Activated T-cell treated with anti-CD3 and anti-CD28 coated beads for 24 hours (primary cell): ENCODE results near the gene GJE1.

Experiments used
- DNase-seq: peaks from one replicate; pipeline ENCODE4 v3.0.0-alpha.2; 2020; ENCODE audit warnings: low read depth

GJE1 gene

DNA sequence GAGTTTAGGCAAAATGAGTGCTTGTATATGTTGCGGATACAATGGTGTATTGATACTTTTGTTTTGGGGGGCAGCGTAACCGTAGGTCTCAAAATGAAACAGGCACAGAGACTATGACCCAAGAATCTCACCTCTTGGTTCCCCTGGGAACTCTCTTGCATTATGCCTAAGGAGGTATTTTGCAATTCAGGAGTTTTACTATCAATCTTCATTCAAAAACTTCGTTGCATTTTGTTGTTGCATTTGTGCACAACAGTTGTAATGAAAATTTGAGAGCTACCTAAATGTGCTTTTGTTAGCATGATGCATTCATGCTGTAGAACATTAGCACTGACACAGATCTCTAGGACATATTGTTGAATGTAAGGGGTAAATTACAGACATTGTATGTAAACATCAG is 32.5 kb downstream of the GJE1 start:
- DNase-seq: no peak

DNA sequence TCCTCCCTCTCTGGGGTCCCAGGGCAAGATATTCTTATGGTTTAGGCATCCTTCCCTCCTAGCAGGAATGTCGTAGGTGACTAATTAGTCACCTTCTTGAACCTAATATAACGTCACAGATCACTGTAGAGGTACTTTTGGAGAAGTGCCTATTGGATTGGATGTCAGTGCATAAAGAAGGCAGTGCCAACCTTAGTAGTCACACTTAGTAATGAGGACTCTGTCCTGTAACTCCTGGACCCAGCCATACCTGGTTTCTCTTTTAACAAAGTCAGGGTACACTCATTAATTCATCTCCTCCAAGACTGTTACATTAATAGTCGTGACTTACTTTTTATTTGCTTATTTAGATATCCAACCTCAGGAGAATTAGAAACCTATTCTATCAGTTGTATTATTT is 34.3 kb downstream of the GJE1 start:
- no peak for DNase-seq

DNA sequence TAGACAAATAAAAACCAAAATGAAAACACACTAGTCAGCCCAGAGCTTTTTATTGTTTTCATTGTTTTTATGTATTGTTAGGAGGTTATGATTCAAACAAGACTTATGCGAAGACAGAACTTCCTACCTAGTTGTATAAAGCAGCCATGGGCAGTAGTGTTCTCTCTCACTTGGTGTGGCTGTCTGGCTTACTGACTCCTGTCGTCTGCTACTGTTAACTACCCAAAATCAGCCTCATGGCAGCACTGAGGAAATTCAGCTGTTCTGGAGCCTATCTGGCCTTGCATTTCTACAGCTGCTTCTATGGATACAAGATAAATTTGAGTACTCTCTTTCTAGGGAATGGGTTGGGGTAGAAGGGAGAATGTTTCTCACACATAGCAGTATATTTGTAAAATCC is 34.8 kb downstream of the GJE1 start:
- no peak for DNase-seq

DNA sequence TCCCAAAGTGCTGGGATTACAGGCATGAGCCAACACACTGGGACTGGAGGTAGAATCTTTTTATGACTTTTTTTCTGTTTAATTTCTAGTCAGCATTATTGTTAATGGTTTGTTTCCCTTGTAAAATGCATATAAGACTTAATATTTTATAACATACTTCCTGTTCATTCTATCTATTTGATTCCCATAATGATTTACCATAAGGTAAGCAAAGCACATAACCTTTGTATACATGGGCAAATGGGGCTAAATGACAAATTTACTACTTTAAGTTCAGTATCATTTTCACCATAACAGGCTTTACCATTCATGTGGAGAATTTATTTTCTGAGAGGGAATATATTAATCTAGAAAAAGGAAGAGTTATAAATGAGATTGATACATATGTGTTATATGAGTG is 38.6 kb downstream of the GJE1 start:
- DNase-seq: no peak

DNA sequence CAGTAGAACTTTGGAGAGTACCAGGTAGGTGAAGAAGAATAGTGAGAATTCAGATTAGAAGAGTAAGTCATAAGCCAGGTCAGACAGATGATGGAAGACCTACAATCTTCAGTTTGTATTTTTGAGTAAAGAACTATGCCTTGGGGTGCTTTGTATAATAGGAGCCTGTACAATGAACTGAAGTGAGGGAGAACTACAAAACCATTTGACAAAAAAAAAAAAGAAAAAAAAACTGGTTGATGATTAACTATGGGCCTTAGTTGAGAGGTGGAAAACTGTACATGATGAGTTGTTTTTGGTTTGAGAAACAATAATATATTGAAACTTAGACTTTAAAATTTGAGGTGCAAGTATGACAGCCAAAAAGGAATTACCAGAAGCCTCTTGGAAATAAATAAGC is 40.0 kb downstream of the GJE1 start:
- DNase-seq: no peak

GRCh38 chr6:142173980-142174379 is 41.3 kb downstream of the GJE1 start:
- no peak for DNase-seq

- no peak for DNase-seq
Measured at GRCh38 chr6:142174703-142175102, 42.0 kb downstream of the GJE1 start.

- DNase-seq: no peak
Measured at GRCh38 chr6:142178129-142178528, 45.4 kb downstream of the GJE1 start.

DNA sequence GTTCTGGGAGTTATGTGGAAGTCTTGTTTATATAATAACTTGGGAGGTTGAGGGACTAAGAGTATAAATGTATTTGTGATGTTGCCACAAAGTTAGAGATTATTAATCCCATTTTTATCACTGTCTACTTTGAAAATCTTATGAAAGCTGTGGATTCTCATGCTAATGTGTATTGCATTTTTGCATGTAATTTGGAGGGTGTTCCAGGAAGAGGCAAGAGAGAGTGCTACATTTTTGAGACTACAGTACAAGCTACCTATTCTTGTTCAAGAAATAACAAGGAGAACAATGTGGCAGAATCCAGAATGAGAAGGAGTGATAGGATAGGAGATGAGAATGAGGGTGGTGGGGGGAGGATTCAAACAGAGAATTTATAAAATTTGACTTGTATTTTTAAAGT is 49.3 kb downstream of the GJE1 start:
- DNase-seq: no peak

- DNase-seq: no peak
Measured at GRCh38 chr6:142183351-142183750, 50.6 kb downstream of the GJE1 start.

GRCh38 chr6:142184307-142184706 is 51.6 kb downstream of the GJE1 start:
- no peak for DNase-seq
